GM12878 (cell line): Measurements from ENCODE around the gene HSD17B2. TPM values are rescaled to one million over a fixed set of nuclear protein-coding genes. Genes with fewer than 3 reads are reported as not detected.

Experiments
- ATAC-seq: fragments of 200-7000 bp; cut with Tn5 transposase; 3 replicates; pipeline ENCODE4 v1.9.1; 2020; ENCODE audit warnings: mild to moderate bottlenecking, moderate library complexity
- BruUV-seq: library from RNA; stranded (reverse); fragments of 400-500 nt; replicated peaks from 2 replicates; lab custom pipeline; 2021; lab: Mats Ljungman, UMichigan
- CTCF ChIA-PET: fragments of 300-600 bp; sonication (Branson Sonifier 250); formaldehyde crosslinking; extraction: SDS; loops from one replicate; lab custom pipeline; 2021; ENCODE audit warnings: inconsistent platforms; lab: Yijun Ruan, JAX
- POLR2A ChIA-PET: fragments of 350-600 bp; formaldehyde crosslinking; extraction: SDS; loops from one replicate; lab custom pipeline; 2021; ENCODE audit warnings: inconsistent platforms; lab: Charles Lee
- RAD21 ChIA-PET: fragments of 300-600 bp; sonication (Branson Sonifier 250); formaldehyde crosslinking; loops from one replicate; lab custom pipeline; 2023; ENCODE audit warnings: antibody characterized with exemption; ENCODE audit not compliant: unreplicated experiment; lab: Charles Lee
- SMC1A ChIA-PET: fragments of 300-600 bp; sonication (Branson Sonifier 250); formaldehyde crosslinking; loops from one replicate; lab custom pipeline; 2023; ENCODE audit not compliant: unreplicated experiment, uncharacterized antibody; lab: Charles Lee
- DNase-seq: peaks from one replicate; pipeline ENCODE4 v3.0.0-alpha.2; 2011; ENCODE audit warnings: low read depth, low spot score
- FAIRE-seq: peaks from 3 replicates; lab custom pipeline; 2011; peaks lifted over from hg19 to GRCh38; lab: Jason Lieb, UNC
- H2AFZ ChIP-seq: 2 replicates; pipeline ENCODE4 v1.6.0; 2011; ENCODE audit warnings: low read depth, low read length, control low read depth; ENCODE audit not compliant: control insufficient read depth
- H3K27ac ChIP-seq: 2 replicates; pipeline ENCODE4 v1.5.1; 2011; ENCODE audit warnings: control low read depth; ENCODE audit not compliant: control insufficient read depth, insufficient read depth
- H3K27me3 ChIP-seq, 2 experiments: replicated peaks in 1 of 2; 2 replicates each; pipeline versions ENCODE4 v1.6.0 to v1.6.1; 2011; ENCODE audit warnings: low read length in 1 of 2; ENCODE audit not compliant: control insufficient read depth in 2 of 2, insufficient read depth in 2 of 2
- H3K36me3 ChIP-seq, 2 experiments: 2 replicates each; pipeline ENCODE4 v1.5.1; 2011; ENCODE audit warnings: low read length in 1 of 2; ENCODE audit not compliant: control insufficient read depth in 2 of 2, insufficient read depth in 2 of 2
- H3K4me1 ChIP-seq: 2 replicates; pipeline ENCODE4 v1.6.1; 2011; ENCODE audit warnings: mild to moderate bottlenecking, low read length, moderate library complexity, mixed read lengths; ENCODE audit not compliant: control insufficient read depth, insufficient read depth
- H3K4me2 ChIP-seq: 2 replicates; pipeline ENCODE4 v1.6.0; 2011; ENCODE audit warnings: control low read depth; ENCODE audit not compliant: control insufficient read depth, insufficient read depth
- H3K4me3 ChIP-seq: fragments of 200-600 bp; sonication (generic); 2 replicates; pipeline ENCODE4 v1.5.1; 2016
- H3K79me2 ChIP-seq: 2 replicates; pipeline ENCODE4 v1.6.0; 2011; ENCODE audit warnings: low read length; ENCODE audit not compliant: control insufficient read depth, insufficient read depth
- H3K9ac ChIP-seq: 2 replicates; pipeline ENCODE4 v1.8.0; 2011; ENCODE audit warnings: low read length, control low read depth, mixed read lengths; ENCODE audit not compliant: control insufficient read depth, insufficient read depth
- H3K9me3 ChIP-seq: replicated peaks from 3 replicates; pipeline ENCODE4 v1.5.1; 2011; ENCODE audit warnings: mild to moderate bottlenecking, low read length; ENCODE audit not compliant: control insufficient read depth, insufficient read depth
- H4K20me1 ChIP-seq: 2 replicates; pipeline ENCODE4 v1.6.0; 2011; ENCODE audit not compliant: control insufficient read depth, insufficient read depth
- BCL11A ChIP-seq: IDR thresholded peaks from 2 replicates; pipeline ENCODE4 v1.6.1; 2011; ENCODE audit warnings: low read depth, low read length
- CHD4 ChIP-seq: fragments of 200-600 bp; sonication (generic); IDR thresholded peaks from 2 replicates; pipeline ENCODE4 v1.6.1; 2016; ENCODE audit warnings: mild to moderate bottlenecking
- FOXK2 ChIP-seq: fragments of 450-650 bp; IDR thresholded peaks from 2 replicates; pipeline ENCODE4 v1.6.1; 2017; ENCODE audit warnings: mild to moderate bottlenecking, moderate library complexity
- IKZF1 ChIP-seq: fragments of 450-650 bp; conservative IDR thresholded peaks from 2 replicates; pipeline ENCODE4 v1.6.1; 2017; ENCODE audit warnings: antibody characterized with exemption, mild to moderate bottlenecking
- JUNB ChIP-seq: IDR thresholded peaks from 2 replicates; pipeline ENCODE4 v1.6.1; 2016; ENCODE audit warnings: antibody characterized with exemption, mild to moderate bottlenecking
- MTA2 ChIP-seq: fragments of 450-650 bp; IDR thresholded peaks from 2 replicates; pipeline ENCODE4 v1.6.1; 2016; ENCODE audit warnings: low read depth, mild to moderate bottlenecking, moderate library complexity
- MYC ChIP-seq: IDR thresholded peaks from 2 replicates; pipeline ENCODE4 v1.6.1; 2011; ENCODE audit warnings: mild to moderate bottlenecking, low read length, moderate library complexity, inconsistent platforms; ENCODE audit not compliant: insufficient read depth, insufficient replicate concordance, insufficient read length, severe bottlenecking
- NR2C1 ChIP-seq: fragments of 450-650 bp; IDR thresholded peaks from 2 replicates; pipeline ENCODE4 v1.6.1; 2017; ENCODE audit warnings: antibody characterized with exemption, mild to moderate bottlenecking, moderate library complexity
- PKNOX1 ChIP-seq: fragments of 450-650 bp; IDR thresholded peaks from 2 replicates; pipeline ENCODE4 v1.6.1; 2016; ENCODE audit warnings: mild to moderate bottlenecking
- SMARCA5 ChIP-seq: fragments of 450-650 bp; IDR thresholded peaks from 2 replicates; pipeline ENCODE4 v1.6.1; 2017; ENCODE audit warnings: mild to moderate bottlenecking
- SPI1 ChIP-seq: IDR thresholded peaks from 2 replicates; pipeline ENCODE4 v1.6.1; 2011; ENCODE audit warnings: low read depth, mild to moderate bottlenecking, low read length, moderate library complexity, borderline replicate concordance; ENCODE audit not compliant: insufficient read depth
- YY1 ChIP-seq: IDR thresholded peaks from 2 replicates; pipeline ENCODE4 v1.6.1; 2011; ENCODE audit warnings: low read depth, mild to moderate bottlenecking, low read length
- WGBS: methylation state at CpG from one replicate; pipeline ENCODE4 v1.1.6; 2016; ENCODE audit warnings: low lambda C conversion rate; ENCODE audit not compliant: insufficient replicate concordance, insufficient coverage; ENCODE audit errors: missing lambda C conversion rate; 5-methylcytosine and 5-hydroxymethylcytosine counted together
- in situ Hi-C: fragments of 300-500 bp; cut with MboI; formaldehyde crosslinking; loops from 9 replicates; pipeline ENCODE4 v1.14.3; 2018; ENCODE audit warnings: mixed read lengths
- intact Hi-C: fragments of 100-400 bp; cut with micrococcal nuclease; formaldehyde crosslinking; loops from one replicate; pipeline ENCODE4 v1.14.2; 2022; ENCODE audit not compliant: unreplicated experiment
- polyA plus RNA-seq, 11 experiments: library from polyadenylated mRNA; depleted of rRNA in 4 of 11; unstranded in 6 of 11; stranded (reverse) in 5 of 11; fragments of >200 nt; fragmentation: Nextera tagmentation in 4 of 11; fragmentation: Illumina TruSeq in 1 of 11; extraction: Ambion mirVana in 4 of 11; extraction: Trizol in 1 of 11; gene quantifications; 1 replicate in 1 of 11; 2 replicates in 10 of 11; pipeline versions ENCODE4 v1.2.1 to v1.2.3, GENCODE V29; 2011 to 2016; ENCODE audit warnings: inconsistent platforms in 2 of 11, missing spikeins in 2 of 11, low read depth in 1 of 11
- total RNA-seq, 4 experiments: library from RNA; depleted of rRNA in 3 of 4; stranded (reverse); fragments of >200 nt in 3 of 4; fragmentation: Illumina TruSeq in 1 of 4; extraction: Trizol in 1 of 4; gene quantifications; 2 replicates each; pipeline versions ENCODE4 v1.2.1 to v1.2.3, GENCODE V29; 2013 to 2021
- TF ChIP-seq, protein P1 (sequence below): fragments of 150-350 bp; IDR thresholded peaks from 2 replicates; pipeline ENCODE4 v1.6.1; 2014; ENCODE audit warnings: mild to moderate bottlenecking, low read depth, low read length

HSD17B2 gene
- total and polyA plus RNA-seq, 10 of the 15 experiments (the other 5 are each of a cell fraction or from before 2014, with no cell fraction given) = not detected

GRCh38 chr16:82113741-82114140 lies 78.7 kb downstream of the HSD17B2 start:
- no peaks in the 10 kb centered on the region for H3K79me2 ChIP-seq
- H3K4me1 ChIP-seq = no peaks in the 10 kb centered on the region
- peaks cover under 1% of the 10 kb centered on the region; the same call in 1 of the 2 replicates for H4K20me1 ChIP-seq
- H3K9ac ChIP-seq = no peak overlapping the region
- FAIRE-seq (no peak), DNase-seq (no peak)
- H3K27me3 ChIP-seq = peaks cover 0 to 2% of the 10 kb centered on the region in 2 experiments; a peak in 1 of 4 replicates
- no TSS peak for BruUV-seq
- 1% methylated on average over 3 of the region's 3 CpGs for WGBS
- ChIA-PET SMC1A (no interaction called here), POLR2A (no interaction called here)
- no peaks in the 10 kb centered on the region for H3K36me3 ChIP-seq
- H3K4me3 ChIP-seq = no peak overlapping the region
- intact Hi-C loops = no loop called here
- no peaks in the 10 kb centered on the region for H3K9me3 ChIP-seq
- H3K4me2 ChIP-seq = no peak overlapping the region
- TF ChIP-seq CHD4 (no peak), MTA2 (no peak), BCL11A (no peak), FOXK2 (no peak), SMARCA5 (no peak), NR2C1 (no peak), YY1 (no peak), IKZF1 (no peak), SPI1 (no peak), JUNB (no peak), PKNOX1 (no peak), MYC (no peak)
- TF ChIP-seq, protein P1, sequence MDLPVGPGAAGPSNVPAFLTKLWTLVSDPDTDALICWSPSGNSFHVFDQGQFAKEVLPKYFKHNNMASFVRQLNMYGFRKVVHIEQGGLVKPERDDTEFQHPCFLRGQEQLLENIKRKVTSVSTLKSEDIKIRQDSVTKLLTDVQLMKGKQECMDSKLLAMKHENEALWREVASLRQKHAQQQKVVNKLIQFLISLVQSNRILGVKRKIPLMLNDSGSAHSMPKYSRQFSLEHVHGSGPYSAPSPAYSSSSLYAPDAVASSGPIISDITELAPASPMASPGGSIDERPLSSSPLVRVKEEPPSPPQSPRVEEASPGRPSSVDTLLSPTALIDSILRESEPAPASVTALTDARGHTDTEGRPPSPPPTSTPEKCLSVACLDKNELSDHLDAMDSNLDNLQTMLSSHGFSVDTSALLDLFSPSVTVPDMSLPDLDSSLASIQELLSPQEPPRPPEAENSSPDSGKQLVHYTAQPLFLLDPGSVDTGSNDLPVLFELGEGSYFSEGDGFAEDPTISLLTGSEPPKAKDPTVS = no peak
- TF ChIP-seq, all 136 proteins: peak for 0
- CTCF ChIA-PET = no interaction called here
- in situ Hi-C loops = no loop called here
- Histone ChIP-seq H2AFZ (no peak overlapping the region), H3K27ac (no peak overlapping the region)
- RAD21 ChIA-PET = no interaction called here
- ATAC-seq = no peak
